GM18951 (cell line): Measurements from ENCODE around the gene SLC25A25.

Source experiments
- POLR2A ChIP-seq: IDR thresholded peaks from 4 replicates; pipeline ENCODE4 v1.6.1; 2011; ENCODE audit warnings: mild to moderate bottlenecking; ENCODE audit not compliant: insufficient read length, insufficient read depth; ENCODE audit errors: extremely low read depth
- in situ Hi-C: fragments of 300-500 bp; cut with MboI; formaldehyde crosslinking; loops from one replicate; pipeline ENCODE4 v1.12.0; 2022; ENCODE audit warnings: low sequenced_read_pairs, mixed read lengths, inconsistent platforms; ENCODE audit not compliant: unreplicated experiment

The SLC25A25 gene

DNA sequence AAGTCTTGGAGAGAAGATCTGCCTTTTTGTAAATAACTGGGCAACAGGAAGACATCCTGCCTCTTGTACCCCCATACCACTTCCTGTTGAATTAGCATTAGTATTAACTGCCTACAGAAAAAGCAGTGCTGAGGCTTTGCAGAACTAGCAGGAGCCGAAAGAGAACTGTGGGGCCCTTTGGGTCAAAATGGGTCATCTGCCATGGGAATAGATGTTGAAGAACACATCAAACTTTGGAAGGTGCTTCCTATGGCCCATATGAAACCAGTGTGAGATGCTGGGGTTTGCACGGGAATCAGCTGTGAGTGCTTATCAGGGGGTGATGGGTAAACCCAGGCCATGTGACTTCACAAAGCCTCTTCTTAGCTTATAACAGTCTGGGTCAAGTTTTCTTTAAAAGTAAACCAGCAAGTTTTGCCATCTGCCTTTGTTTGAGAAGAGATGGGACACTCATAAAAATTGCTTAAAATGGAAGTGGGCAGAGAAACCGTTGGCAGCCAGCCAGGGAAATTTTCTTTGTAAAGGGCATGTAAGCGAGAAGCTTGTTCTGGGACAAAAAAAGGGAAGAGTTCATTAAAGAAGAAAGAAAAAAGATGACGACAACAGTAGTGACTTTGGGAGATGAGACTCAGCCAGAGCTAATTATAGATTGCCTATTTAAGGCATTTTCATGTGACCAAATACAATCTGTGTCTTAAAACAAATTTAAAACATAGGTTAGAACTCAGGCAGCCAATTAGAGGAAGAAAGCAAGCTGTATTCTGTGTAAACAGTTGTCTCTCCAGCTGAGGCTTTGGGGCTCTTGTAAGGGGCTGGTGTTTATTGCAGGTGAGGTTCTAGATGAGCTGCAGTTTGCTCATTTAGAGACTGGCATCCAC is 4.4 kb downstream of the SLC25A25 start:
- no peak for TF ChIP-seq POLR2A
- in situ Hi-C loops = no loop called here

DNA sequence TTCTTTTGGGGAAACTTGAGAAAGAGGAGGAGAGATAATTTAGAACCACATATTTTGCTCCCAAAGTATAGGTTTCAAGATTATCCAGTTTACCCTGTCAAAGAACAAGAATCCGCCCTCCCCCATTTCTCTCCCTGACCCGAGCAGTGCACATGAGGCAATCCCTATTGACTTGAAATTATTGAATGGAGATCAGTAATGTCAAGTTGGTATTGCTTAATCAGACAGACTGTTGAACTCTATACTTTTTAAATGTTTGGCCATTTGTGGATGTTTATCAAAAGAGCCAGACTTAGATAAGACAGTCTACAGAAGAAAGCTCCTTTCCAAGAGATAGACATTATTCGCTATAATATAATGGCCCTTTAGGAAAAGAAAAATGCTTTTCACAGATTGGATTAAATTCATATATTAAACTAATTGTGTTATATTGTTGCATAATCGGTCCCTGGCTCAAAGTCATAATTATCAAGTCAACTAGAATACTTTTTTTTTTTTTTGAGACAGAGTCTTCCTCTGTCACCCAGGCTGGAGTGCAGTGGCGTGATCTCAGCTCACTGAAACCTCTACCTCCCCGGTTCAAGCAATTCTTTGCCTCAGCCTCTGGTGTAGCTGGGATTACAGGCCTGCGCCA is 5.3 kb downstream of the SLC25A25 start:
- in situ Hi-C loops = no loop called here
- no peak for TF ChIP-seq POLR2A

DNA sequence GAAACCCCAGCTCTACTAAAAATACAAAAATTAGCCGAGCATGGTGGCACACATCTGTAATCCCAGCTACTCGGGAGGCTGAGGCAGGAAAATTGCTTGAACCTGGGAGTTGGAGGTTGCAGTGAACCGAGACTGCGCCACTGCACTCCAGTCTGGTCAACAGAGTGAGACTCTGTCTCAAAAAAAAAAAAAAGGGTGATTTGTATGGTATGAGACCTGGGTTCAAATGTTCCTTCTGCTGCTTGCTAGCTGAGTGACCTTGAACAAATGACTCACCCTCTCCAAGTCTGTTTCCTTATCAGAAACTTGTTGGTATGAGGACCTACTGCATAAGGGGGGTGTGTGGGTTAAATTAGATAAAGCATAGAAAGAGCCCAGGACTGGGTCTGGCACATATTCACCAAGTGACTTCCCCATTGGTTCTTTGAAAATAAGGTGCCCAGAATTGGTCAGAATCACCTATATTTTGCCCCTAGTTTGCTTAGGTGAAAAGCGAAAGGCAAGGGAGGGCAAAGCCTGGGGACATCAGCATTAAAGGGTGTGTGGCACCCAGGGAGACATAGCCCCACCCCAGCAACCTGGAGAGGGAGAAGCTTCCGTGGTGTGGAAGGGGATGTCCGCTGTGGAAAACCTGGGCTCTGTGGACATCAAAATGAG is 9.9 kb downstream of the SLC25A25 start:
- in situ Hi-C loops = no loop called here
- TF ChIP-seq POLR2A = no peak

DNA sequence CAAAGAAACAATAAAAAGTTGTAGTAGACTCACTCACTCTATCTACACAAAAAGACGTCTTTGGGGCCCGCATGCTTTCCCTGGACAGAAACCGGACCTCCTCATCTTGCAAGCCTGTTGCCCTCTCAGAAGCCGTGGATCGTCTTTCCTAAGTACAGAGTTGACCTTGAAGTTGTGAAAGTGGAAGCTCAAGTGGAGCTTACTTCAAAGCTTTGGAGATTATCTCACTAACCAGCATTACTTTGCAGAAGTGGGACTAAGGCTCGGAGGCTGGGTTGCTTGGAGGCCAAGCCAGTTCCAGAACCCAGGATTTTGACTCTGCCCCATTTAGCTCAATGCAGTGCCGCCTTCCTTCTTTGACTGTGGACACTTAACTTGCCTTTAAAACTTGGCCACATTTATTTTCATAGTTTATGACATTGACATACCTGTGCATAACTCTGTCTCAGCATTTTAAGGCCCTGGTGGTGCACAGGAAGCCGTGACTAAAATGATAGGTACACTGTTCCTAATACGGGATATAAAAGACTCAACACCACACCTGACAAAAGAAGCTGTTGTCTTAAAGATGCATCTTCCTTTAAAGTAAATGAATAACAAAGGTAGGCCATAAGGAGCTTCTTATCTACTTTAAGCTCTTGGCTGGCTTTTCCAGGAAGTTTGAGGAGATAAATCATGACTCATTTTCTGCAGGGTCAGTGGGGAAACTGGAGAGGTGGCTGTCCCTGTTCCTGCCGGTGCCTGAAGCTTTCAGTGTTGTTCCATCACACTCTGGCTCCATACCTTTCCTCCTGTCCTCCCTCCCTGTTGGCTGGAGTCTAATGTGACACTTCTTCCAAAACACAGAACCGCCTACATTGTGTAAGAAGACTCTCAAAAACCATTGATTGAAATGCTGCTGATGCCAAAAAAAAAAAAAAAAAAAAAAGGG is 10.7 kb downstream of the SLC25A25 start:
- TF ChIP-seq POLR2A = no peak
- in situ Hi-C loops = no loop called here

DNA sequence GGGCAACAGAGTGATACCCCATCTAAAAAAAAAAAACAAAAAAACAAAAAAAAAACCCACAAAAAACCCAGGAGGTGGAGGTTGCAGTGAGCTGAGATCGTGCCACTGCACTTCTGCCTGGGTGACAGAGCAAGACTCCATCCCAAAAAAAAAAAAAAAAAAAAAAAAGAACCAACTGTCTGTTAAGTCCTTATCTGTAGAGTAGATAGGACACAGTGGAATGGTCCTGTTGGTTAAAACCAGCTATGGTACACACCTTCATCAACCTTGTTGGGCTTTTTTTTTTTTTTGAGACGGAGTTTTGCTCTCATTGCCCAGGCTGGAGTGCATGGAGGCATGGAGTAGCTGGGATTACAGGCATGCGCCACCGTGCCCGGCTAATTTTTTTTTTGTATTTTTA is 12.2 kb downstream of the SLC25A25 start:
- no peak for TF ChIP-seq POLR2A
- in situ Hi-C loops = no loop called here

DNA sequence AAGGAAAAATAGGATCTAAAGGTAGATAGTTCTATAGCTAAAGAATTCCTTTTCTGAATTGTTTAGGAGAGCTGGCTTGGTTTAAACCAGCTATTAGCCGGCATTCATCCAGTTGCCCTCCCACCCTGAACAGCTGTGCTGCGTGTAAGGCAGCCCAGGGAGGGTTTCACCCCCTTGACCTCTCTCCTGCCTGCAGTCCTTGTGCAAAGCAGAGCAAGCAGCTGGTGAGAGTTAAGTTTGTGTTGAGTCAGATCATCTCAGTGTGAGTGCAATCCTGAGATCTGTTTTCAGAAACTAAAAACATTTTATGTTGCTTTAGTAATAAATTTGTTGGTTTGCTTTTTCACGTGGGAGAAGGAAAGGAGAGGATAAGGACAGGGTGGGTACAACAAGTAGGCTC is 13.0 kb downstream of the SLC25A25 start:
- TF ChIP-seq POLR2A = no peak
- in situ Hi-C loops = no loop called here

DNA sequence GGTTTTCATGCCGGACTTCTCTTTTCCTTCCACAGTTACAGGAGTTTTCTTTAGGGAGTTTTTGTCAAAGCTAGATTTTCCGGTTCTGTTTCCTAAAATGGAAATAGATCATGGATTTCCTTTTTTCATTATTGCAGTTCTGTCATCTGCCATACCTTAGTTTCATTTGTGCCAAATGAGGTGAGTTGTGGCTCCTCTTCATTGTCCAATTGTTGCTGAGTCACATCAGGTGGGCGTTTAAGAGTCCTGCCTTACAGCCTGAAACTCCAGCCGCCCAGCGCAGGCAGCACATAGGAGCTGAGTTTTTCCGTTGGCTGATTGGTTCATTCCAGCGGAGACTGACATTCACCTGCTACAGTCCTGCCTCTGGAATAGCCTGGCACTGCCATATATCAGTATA is 14.1 kb downstream of the SLC25A25 start:
- in situ Hi-C loops = no loop called here
- TF ChIP-seq POLR2A = no peak

DNA sequence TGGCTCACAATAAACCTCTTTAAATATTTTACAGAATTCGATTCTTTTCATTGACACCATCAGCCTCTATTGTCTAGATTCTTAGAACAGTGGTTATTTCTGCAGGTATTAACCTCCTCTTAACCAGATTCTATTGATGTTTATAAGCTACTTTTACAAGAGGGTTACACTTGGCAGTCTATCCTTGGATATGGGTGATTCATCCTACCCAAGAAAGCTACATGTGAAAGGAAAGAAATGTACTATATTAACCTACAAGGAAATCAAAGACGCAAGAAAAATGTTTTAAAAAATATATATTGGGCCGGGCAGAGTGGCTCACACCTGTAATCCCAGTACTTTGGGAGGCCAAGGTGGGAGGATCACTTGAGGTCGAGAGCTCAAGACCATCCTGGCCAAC is 16.7 kb downstream of the SLC25A25 start:
- no peak for TF ChIP-seq POLR2A
- in situ Hi-C loops = no loop called here

DNA sequence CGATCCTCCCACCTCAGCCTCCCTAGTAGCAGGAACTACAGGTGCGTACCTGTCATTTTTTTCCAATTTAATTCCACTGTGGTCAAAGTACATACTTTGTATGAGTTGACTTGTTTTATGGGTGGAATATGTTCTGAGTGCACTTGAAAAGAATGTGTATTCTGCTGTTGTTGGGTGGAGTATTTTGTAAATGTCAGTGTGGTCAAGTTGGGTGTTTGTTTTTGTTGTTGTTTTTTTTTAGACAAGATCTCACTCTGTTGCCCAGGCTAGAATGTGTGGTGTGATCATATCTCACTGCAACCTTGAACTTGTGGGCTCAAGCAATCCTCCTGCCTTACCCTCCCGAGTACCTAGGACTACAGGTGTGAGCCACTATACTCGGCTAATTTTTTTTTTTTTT is 17.9 kb downstream of the SLC25A25 start:
- TF ChIP-seq POLR2A = no peak
- in situ Hi-C loops = no loop called here

DNA sequence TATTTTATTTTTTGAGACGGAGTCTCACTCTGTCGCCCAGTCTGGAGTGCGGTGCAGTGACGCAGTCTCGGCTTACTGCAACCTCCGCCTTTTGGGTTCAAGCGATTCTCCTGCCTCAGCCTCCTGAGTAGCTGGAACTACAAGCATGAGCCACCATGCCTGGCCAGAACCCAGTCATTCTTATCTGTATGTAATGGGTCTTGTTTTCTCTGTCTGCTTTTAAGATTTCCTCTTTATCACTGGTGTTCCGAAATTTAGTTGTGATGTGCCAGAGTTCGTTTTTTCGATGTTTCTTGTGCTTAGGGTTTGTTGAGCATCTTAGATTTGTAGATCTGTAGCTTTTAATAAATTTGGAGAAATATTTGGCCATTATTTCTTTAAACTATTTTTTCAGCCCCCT is 19.2 kb downstream of the SLC25A25 start:
- no peak for TF ChIP-seq POLR2A
- in situ Hi-C loops = no loop called here

DNA sequence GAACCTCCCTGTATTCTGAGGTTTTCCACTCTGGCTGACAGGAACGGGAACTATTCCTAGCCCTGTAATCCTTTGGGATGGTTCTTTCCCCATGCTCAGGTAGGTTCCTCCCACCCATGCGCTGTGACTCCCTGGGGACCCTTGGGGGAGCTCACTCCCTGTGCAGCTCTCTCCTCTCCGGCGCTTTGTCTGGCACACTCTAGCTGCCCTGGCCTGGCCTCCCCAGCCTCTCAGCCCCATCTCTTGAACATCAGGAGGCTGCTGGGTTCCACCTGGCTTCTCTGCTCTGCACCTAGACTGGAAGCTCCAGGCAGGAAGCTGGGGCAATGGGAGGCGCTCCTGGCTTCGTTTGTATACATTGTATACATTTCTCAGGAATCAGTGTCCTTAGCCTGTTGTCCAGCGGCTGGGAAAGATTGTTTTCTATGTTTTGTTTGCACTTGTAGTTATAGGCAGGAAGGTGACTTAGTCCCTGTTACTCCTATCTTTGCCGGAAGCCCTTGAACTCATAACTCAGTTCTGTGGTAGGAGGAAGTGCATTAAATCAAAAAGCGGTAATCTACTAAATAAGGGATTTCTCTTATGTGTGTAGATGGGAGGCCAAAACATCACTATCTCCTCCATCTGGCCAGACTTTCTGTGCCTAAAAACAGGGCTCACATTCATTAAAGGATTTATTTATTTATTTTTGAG is 20.4 kb downstream of the SLC25A25 start:
- in situ Hi-C loops = no loop called here
- TF ChIP-seq POLR2A = no peak

DNA sequence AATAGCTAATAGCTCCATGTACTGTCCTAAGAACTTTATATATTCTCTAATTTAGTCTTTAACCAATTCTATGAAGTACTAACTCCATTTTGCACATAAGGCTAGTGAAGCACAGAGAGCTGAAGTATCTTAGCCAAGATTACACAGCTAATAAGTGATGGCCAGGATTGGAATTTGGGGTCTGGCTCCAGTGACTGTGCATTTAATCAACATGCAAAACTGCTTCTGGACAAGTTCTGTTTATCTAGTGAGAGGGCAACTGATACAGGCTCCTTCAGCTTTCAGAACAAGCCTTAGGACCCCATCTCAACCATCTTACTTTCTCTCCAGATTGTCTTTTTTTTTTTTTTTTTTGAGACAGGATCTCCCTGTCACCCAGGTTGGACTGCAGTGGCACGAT is 21.3 kb downstream of the SLC25A25 start:
- in situ Hi-C loops = no loop called here
- TF ChIP-seq POLR2A = no peak
